ENCODE results near the gene AGBL4. TPM values are rescaled to one million over a fixed set of nuclear protein-coding genes. Genes with fewer than 3 reads are reported as not detected.

AGBL4 gene
- total and polyA plus RNA-seq, 8 donors = 0.32 to 1.3 (median 0.87) TPM

DNA sequence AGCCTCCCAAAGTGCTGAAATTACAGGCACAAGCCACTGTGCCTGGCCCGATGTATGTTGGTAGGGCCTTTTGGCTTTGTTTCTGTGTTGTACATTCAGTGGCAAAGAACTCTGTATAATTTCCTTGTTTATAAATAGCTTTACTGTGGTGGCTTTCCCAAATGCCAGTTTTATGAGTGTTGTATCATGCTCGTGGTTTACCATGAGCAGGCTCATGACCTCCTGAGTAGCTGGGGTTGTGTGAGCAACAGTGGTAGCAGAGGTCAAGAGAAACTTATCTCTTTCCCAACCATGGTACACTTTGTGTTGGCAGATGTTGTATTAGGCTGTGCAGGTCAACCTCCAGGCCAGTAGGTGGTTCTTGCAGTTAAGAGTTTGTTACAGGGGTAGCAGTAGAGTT is 826.7 kb downstream of the AGBL4 start:
- intact Hi-C loops (cut with DNase I) = no loop called here
- TF ChIP-seq, protein P1, sequence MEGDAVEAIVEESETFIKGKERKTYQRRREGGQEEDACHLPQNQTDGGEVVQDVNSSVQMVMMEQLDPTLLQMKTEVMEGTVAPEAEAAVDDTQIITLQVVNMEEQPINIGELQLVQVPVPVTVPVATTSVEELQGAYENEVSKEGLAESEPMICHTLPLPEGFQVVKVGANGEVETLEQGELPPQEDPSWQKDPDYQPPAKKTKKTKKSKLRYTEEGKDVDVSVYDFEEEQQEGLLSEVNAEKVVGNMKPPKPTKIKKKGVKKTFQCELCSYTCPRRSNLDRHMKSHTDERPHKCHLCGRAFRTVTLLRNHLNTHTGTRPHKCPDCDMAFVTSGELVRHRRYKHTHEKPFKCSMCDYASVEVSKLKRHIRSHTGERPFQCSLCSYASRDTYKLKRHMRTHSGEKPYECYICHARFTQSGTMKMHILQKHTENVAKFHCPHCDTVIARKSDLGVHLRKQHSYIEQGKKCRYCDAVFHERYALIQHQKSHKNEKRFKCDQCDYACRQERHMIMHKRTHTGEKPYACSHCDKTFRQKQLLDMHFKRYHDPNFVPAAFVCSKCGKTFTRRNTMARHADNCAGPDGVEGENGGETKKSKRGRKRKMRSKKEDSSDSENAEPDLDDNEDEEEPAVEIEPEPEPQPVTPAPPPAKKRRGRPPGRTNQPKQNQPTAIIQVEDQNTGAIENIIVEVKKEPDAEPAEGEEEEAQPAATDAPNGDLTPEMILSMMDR (IDR thresholded peaks at IDR 0.05) = no peak
- Histone ChIP-seq H3K36me3 (no peaks in the 10 kb centered on the region), H3K4me1 (no peaks in the 10 kb centered on the region), H3K27ac (no peak overlapping the region), H3K4me3 (no peak overlapping the region), H3K27me3 (no peaks in the 10 kb centered on the region), H3K9me3 (peaks cover 0 to 16% of the 10 kb centered on the region in 2 donors)
- DNase-seq (no peak), ATAC-seq (no peak)

DNA sequence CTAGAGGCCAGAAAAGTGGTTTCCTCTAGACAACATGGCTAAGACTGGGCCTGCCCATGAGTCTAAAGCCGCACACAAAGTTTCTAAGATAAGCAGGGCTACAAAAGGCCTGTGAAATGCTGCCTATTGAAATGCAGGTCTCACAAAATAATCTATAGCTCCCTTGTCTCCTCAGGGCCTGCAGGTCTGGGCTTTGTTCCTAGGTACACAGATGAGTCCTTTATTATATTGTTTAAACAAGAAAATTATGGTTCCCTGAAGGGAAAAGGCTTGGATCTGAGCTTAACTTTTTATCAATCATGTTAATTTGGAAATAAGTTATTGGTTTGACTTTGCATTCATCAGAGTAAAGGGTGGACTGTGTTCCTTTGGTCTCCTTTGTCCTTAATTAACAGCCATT is 833.6 kb downstream of the AGBL4 start:
- H3K4me1 ChIP-seq = no peaks in the 10 kb centered on the region
- peaks cover 0 to 11% of the 10 kb centered on the region in 2 donors for H3K9me3 ChIP-seq
- DNase-seq (no peak), ATAC-seq (no peak)
- no peaks in the 10 kb centered on the region for H3K27me3 ChIP-seq
- no peak overlapping the region for H3K4me3 ChIP-seq
- intact Hi-C loops (cut with DNase I) = no loop called here
- TF ChIP-seq, protein P1 (IDR thresholded peaks at IDR 0.05) = no peak
- H3K27ac ChIP-seq = no peak overlapping the region
- no peaks in the 10 kb centered on the region for H3K36me3 ChIP-seq

DNA sequence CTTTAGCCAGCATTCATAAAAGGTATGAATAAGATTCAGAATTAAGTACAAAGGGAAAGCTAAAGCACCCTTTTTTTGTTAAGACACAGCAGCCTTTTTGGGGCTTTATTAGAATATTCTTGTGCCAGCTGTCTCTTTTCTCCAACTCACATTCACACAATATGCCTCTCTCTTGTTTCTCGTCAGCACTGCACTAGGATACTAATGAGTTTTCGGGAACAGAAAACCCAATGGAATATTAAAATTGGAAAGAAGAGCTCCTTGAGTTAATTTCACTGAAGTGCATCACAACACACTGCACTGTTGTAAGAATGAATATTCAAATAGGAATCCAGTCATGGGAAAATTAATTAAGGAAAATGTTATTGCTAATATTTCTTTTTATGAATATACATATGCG is 836.7 kb downstream of the AGBL4 start:
- no peaks in the 10 kb centered on the region for H3K4me1 ChIP-seq
- TF ChIP-seq, protein P1 (IDR thresholded peaks at IDR 0.05) = no peak
- H3K9me3 ChIP-seq = no peaks in the 10 kb centered on the region
- no peaks in the 10 kb centered on the region for H3K36me3 ChIP-seq
- H3K4me3 ChIP-seq = no peak overlapping the region
- ATAC-seq (no peak), DNase-seq (no peak)
- intact Hi-C loops (cut with DNase I) = no loop called here
- no peak overlapping the region for H3K27ac ChIP-seq
- no peaks in the 10 kb centered on the region for H3K27me3 ChIP-seq

DNA sequence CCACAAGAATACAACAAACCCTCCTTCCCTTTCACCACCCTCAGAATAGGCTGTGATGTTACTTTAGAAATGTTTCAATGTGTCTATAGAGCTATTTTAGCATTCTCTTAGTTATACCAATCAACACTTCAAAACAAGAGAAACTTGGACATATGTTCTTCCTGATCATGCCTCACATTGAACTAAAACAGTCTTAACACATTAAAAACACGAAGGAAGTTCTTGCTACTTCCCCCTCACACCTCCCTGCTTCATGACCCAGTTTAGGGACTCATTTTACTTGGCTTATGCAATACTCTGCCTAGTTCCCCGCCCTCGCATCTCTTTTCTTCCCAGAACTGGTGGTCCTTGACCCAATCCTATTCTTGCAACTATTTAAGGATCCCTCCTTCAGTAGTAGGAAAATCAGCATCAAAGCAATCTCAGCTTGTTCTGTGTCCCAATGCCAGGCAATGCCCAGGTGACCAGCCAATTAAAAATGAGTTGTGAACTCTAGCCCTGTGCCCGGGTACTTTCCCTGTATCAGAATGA is 838.2 kb downstream of the AGBL4 start:
- no peaks in the 10 kb centered on the region for H3K36me3 ChIP-seq
- H3K27me3 ChIP-seq = no peaks in the 10 kb centered on the region
- intact Hi-C loops (cut with DNase I) = no loop called here
- H3K9me3 ChIP-seq = no peaks in the 10 kb centered on the region
- H3K4me1 ChIP-seq = no peaks in the 10 kb centered on the region
- no peak for ATAC-seq
- TF ChIP-seq, protein P1 (IDR thresholded peaks at IDR 0.05) = no peak
- no peak overlapping the region for H3K27ac ChIP-seq
- H3K4me3 ChIP-seq = no peak overlapping the region
- DNase-seq = no peak

DNA sequence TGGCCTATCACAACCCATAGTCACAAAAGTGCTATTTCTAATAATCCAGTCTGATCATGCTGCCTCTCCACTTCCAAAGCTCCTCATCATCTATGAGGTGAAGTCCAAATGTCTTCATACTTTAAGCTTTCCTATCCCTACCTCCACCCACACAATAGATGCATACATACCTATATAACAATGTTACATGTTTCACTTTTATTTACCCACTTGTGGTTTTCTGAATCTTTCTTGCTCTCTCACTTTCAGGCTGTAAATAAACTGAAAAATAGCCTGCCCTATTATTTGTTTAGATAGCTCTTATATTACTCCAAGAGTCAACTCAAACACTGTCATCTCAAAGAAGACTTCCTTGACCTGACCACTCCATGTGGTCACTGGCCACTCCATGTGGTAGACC is 840.3 kb downstream of the AGBL4 start:
- H3K4me1 ChIP-seq = no peaks in the 10 kb centered on the region
- H3K9me3 ChIP-seq = no peaks in the 10 kb centered on the region
- DNase-seq = no peak
- no peak overlapping the region for H3K27ac ChIP-seq
- no peak overlapping the region for H3K4me3 ChIP-seq
- no peak for ATAC-seq
- TF ChIP-seq, protein P1 (IDR thresholded peaks at IDR 0.05) = no peak
- H3K36me3 ChIP-seq = no peaks in the 10 kb centered on the region
- H3K27me3 ChIP-seq = no peaks in the 10 kb centered on the region
- intact Hi-C loops (cut with DNase I) = no loop called here
